ENCODE measurements around the gene RNU6-7.

RNU6-7 gene

DNA sequence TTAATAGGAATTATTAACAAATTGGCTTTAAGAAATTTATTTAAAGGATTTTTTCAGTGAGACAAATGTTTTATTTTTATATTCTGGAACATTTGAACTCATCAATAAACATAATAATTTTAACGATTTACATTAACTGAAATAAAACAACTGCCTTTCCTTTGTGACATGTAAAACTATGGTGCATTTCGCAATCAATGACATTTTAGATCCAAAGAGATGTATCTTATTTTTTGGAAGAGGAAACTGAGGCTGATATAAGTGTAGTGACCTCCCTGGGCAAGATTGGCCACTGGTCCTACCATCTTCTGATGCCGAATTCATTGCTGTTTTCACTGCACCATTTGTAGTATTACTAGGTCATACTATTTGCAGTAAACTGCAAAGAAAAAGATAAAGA lies 3.7 kb downstream of the RNU6-7 start:
- DNase-seq (ENCODE audit: low read depth, low spot score) = no peak

DNA sequence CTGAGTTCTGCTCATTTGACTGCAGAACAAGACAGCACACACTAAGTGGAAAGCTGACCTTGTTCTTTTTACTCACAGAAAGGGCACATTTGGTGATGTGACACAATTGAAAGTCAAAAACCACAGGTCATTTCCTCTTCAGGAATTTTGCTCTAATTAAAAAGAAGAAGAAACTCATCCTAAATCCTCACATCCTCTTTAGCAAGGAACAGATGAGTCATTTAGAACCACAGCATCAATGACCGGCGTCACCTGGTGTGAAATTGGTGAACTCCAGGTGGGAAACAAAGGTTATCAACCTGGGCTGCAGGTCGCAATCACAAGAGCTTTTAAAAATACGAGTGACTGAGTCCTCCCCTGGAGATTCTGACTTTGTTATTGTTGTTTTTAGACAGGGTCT lies 4.1 kb downstream of the RNU6-7 start:
- DNase-seq (ENCODE audit: low read depth, low spot score) = no peak

DNA sequence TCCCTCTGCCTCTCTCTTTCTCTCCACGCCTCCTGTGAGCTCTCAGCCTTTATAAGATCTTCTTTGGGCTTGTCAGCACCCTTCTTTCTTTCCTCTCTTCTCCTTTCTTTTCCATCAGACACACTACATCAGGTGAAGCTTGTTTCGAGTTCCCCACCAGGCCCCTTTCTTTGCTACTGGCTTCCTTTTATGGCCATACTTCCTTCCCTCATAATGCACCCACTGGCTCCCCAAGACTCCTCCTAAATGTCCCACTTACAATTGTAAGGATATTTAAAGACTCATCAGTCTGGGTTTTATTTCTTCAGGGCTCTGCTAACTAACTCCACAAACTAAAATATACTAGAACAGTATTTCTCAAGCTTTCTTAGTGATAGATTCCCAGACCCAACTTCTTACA lies 4.7 kb downstream of the RNU6-7 start:
- no peak for DNase-seq (ENCODE audit: low read depth, low spot score)

DNA sequence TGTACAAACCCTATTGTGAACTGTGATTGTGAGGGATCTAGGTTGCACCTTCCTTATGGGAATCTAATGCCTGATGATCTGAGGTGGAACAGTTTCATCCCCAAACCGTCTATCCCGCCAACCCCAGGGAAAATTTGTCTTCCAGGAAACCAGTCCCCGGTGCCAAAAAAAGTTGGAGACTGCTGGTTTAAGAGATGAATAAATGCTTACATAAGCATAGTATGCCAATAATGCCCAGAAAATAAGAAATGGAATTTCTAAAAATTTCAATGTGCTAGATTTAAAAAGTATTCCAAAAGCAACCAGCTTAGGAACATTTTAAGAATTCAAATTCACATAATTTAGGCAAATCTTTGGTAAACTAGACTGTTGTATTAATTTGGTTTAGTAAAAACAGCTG lies 6.6 kb downstream of the RNU6-7 start:
- DNase-seq (ENCODE audit: low read depth, low spot score) = no peak

DNA sequence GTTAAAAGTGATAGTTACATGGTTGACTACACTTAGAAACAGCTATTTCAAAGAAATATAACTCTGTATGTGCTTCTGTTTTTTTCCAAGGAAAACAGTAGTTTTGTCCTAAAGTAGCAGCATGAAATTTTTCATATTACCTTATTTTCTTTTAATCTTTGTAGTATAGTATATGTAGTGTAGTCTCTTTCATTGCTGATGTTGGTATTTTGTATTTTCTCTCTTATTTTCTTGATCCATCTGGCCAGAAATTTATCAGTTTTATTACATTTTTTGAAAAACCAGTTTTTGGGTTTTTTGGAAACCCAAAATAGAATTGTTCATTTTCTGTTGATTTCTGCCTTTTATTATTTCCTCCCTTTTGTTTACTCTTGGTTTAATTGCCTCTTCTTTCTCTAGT lies 7.6 kb downstream of the RNU6-7 start:
- no peak for DNase-seq (ENCODE audit: low read depth, low spot score)

DNA sequence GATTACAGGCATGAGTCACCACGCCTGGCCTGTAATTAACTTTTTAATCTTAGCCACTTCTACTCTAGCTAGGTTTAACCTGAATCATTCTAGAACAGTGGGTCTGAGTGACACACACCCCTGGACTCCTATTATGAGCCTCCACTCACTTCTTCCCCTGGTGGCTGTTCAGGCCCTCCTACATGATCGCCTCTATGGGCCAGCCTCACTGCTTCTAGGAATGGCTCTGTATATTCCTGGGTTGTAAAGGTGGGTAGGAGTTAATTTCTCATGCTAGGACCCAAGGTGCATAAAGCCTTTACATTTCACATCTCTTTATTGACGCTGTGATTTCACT lies 9.2 kb downstream of the RNU6-7 start:
- no peak for DNase-seq (ENCODE audit: low read depth, low spot score)

DNA sequence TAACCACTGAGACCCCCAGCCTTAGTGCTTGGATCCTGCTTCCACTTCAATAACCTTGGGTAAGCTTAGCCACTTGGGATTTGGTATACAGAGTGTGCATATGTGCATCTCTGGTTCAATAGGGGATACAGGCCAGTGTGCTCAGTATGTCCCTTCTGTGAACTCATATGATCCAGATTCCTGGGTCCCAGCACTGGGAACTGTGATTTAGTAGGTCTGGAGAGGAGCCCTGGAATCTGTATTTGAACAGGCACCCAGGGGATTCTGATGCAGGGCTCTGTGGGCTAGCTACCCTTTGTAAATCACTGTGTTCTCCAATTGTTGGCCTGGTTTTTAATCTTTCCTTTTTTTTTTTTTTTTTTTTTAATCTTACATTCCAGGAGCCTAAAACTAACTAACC lies 11.0 kb downstream of the RNU6-7 start:
- DNase-seq (ENCODE audit: low read depth, low spot score) = no peak

DNA sequence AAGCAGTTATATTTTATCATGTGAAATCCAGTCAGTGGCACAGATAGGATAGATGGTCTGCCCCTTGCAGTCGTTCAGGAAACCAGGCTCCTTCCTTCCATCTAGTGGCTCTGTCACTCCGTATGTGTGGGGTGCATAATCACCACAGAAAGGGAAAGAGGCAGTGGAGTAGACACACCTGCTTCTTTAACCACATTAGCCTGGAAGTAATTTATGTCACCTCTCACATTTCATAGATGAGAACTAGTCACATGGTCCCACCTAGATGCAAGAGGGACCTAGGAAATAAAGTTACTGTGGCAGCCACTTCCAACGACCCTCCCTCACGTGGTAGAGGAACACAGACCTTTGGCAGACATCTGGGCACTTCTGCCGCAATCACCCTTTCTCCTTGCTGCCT lies 15.5 kb downstream of the RNU6-7 start:
- no peak for DNase-seq (ENCODE audit: low read depth, low spot score)

DNA sequence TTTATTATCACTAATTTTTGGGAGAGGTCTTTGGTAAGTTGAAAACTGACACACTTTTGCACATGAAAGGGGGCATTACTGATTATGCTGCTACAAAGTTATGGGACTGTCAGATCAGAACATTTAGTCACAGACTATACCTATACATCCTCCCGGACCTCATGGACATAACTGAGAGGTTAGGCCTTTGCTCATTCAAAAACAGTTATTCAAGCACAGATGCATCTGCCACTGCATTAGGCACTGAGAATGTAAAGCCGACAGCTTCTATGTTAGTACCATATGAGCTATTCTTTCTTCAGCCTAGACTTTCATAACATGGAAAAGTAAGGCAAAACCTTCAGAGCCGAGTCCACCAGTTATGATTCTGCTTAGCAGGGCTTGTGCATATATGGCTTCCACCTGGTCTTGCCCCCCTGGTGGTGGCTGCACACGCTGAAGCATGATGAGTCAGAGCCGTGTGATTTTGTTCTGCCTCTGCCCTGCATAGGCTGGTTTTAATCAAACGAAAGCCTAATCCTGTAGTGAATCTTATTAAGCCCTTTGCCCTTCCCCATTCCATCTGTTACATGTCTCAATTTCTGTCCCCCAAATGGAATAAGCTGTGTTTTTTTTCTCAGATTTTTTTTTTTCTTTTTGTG lies 23.0 kb downstream of the RNU6-7 start:
- no peak for DNase-seq (ENCODE audit: low read depth, low spot score)

DNA sequence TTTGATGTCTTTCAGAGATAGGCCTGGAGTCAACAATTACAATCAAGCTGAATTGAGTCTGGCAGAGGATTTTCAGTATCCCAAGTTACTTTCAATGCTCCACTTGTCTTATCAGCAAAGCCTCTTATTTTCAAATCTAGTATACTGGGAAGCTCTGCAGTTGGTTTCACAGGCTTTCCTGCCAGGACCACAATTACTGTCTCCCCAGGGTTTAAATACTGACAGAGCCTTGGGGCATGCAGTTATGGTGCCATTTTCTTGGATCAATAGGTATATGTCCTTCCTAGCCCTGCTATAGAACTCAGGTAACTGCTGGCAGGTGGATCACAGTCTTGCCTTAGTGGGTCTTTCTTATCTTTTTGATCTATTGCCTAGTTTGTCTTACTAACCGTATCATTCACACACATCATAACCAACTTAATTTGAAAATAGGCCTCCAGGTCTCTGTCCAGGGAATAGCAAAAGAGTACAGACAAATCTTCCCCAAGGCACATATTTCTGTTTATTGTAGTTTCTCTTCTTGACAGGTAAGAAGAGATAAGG lies 23.6 kb downstream of the RNU6-7 start:
- DNase-seq (ENCODE audit: low read depth, low spot score) = no peak

DNA sequence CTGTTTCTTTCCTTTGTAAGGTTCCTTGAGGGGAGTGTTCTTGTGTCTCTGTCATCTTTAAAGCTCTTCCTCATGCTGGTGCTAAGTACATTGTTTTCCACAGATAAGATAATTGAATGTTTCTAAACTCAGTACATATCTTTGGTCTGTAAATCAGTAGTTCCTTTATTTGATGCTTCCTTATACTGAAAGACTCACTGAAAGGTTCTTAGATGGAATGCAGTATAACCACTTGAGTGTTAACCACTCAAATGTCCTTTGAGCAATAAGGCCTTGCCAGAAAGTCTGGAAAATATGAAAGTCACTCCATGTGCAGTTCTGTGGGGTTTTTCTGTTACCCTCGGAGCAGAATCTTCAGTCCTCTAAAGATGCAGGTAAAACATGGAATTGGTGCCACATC lies 24.2 kb downstream of the RNU6-7 start:
- no peak for DNase-seq (ENCODE audit: low read depth, low spot score)

DNA sequence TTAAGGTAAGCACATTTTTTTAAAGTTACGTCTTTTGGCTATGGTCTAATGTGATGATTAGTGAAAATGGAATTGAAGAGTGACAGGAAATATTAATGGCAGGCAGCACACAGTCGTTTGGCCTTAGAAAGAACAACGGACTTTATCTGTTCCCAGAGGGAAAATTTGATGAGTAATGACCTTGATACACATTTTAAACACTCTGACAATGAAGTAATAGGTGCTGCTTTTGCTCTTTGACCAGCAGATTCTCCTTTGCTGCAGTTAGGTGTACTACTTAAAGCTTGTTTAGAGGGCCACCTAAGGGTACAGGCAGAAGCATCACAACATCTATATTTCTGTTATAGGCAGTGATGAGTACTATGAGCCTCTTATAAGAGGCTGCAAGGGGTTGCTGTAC lies 28.3 kb downstream of the RNU6-7 start:
- no peak for DNase-seq (ENCODE audit: low read depth, low spot score)

DNA sequence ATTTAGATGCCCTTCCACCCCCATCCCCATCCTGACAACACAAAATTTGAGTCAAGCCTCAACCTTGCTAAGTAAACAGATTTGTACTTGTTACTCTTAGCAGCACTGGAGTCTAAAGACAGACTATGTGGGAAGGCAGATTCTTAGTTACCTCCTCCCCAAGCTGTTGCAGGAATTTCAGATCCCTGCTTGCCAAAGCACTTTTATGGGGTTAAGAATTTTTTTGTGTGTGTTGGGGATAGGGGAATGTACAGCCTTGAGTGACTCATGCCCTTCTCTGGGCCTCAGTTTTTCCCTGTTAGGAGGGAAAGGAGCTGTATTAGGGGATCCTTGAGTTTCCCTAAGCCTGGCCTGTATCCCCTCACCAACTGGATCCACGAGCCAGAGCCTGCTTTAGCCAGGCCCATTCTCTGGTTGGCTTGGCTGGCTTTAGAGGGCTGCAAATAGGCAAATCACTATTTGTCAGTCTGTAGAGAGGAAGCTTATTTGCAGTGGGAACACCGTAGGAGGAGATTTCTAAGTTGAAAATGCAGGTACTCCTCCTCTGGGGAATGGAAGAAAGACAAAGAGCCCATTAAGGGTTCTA lies 28.9 kb downstream of the RNU6-7 start:
- DNase-seq (ENCODE audit: low read depth, low spot score) = no peak

DNA sequence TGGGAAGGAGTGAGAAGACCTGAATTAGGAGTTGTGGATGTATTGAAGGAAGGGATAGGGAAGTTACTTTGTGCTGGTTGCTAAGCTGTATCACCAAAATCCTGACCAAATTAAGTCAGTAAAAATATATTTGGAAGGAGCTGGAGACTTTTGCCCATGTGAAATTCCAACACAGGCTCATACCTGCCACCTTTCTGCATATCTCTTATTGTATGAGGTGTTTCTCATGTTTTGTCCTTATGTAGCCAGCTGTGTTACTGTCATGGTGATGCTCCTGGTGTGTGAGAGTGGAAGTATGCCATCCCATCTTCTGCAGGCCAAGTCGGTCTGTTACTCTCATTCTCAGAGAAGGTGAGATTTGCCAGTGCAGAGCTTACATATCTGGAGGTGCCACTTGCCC lies 30.6 kb downstream of the RNU6-7 start:
- no peak for DNase-seq (ENCODE audit: low read depth, low spot score)

DNA sequence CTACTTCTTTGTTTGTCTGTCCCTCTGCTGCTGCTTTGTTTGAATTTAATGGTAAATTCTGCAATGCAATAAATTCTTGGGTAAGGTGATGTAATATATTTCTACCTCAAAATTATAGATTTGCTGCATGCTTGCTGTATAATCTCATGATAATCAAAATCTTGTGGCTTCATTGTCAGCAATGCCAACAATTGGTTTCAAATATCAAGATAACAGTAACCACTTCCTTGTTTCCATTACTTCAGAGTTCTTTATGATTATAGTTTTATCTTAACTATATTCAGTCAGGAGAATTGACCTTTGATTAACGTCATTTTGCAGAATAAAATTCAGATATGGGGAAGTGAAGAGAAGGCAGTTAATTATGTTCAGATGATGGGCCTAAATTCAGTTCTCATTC lies 31.4 kb downstream of the RNU6-7 start:
- no peak for DNase-seq (ENCODE audit: low read depth, low spot score)

DNA sequence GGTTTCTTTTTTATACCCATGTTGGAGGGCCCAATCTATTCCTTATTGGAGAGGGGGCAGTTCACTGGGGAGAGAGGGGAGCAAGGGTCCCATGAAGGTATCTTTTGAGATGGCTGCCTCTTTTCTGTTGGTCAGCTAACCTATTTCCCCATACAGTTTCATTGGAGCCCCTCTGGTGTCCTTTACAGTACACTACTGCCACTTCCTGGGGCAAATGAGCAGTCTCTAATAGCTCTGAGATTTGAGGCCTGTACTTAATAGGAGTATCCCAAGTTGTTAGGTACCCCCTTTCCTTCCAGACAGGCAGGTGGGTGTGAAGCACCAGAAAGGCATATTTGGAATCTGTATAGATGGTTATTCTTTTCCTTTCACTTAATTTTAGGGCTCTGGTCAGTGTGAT lies 42.6 kb downstream of the RNU6-7 start:
- no peak for DNase-seq (ENCODE audit: low read depth, low spot score)

DNA sequence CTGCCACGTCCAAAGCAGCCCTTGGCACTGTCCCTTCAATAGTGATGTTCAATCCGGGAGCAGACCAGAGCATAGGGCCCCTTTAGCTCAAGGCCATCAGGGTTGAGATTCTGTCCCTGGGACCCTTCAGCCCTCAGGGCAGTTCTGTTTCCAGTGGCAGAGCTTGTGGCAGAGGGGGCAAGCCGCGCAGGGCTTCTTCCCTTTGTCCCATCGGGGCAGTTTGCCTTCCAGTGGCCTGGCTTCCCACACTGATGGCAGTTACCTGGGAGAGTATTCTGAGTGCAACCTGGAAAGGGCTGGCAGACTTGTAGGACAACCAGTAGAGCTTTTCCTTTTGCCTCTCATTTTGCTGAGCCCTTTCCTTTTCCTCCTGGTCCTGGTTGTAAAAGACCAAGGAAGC lies 44.9 kb downstream of the RNU6-7 start:
- DNase-seq (ENCODE audit: low read depth, low spot score) = no peak

DNA sequence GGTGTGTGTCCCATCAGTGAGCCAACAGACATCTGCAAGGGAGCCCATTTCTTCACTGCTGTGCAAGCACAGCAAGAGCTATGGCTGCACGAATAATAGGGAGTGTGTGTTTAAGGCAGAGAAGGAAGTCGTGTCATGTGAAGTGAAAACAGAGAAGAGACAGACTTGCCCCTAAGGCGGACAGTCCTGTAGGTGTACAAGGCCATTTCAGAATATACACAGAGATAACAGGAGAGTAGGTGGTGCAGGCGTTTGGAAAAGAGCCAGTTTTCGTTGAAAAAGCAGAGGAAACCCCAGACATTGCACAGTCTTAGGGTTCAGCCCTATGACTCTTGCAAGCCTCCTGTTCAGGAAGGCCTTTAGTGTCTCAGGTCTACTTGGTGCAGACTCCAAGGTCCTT lies 47.5 kb downstream of the RNU6-7 start:
- DNase-seq (ENCODE audit: low read depth, low spot score) = no peak

DNA sequence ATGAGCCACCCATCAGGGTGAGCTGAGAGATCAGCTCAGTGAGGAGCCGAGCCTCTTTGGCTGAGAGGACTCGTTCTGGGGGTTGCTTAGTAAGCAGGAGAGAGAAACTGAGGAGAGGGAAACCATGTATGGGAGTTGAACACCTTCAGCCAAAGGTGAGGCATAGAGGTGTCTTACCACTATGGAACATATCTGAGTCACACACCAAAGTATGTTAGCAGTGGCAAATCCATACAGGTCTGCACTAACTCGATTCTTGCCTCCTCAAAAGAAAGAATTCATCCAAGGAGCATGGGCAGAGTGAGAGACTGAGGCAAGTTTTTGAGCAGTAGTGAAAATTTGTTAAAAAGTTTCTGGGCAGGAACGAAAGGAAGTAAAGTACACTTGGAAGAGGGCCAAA lies 47.9 kb downstream of the RNU6-7 start:
- no peak for DNase-seq (ENCODE audit: low read depth, low spot score)

DNA sequence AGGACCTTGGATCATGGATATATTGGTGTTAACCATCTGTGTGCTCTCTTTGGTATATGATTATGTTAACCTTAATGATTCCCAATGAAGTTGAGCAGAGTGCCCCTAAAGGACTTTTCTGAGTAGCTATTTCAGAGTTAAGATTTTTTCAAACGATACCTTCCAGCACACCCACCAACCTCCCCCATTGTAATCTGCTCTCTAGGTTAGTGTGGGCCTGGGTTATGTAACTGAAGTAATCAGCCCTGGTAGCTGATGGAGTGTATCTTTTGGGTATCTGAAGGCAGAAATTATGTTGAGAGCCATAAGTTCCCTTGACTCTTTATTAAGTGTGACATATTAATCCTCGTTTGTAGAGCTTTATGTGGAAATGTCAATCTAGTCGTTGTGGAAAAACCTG lies 48.8 kb downstream of the RNU6-7 start:
- no peak for DNase-seq (ENCODE audit: low read depth, low spot score)

DNA sequence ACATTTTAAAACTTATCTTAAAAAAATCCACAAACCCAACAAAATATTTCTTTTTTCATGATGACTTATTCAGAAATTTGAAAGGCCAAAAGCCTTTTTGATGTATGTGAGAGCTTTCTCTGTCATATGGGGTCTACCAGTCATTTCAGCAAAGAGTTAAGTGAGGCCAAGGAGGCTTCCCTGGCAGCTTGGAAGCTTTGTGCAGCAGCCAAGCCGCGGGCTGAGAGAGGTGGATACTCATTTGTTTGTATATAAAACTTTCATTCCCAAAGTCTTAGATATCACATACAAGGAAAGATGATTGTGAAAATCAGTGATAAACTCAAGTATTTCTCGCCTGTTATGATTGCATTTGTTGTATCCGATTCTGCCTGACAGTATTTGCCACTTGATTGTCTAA lies 49.7 kb downstream of the RNU6-7 start:
- DNase-seq (ENCODE audit: low read depth, low spot score) = no peak
